Measurements from ENCODE around the gene UBE3A. TPM values are rescaled to one million over a fixed set of nuclear protein-coding genes. Genes with fewer than 3 reads are reported as not detected.
"Not testable (repeated sequence)": the region's sequence is repeated elsewhere in the genome, so short reads cannot be mapped to it uniquely, and the experiment has no call there.

The UBE3A gene
- total RNA-seq, 1 experiment from 2014 or later, result 39.3 TPM

- intact Hi-C loops (cut with micrococcal nuclease; ENCODE audit: unreplicated experiment), result no loop called here
- TF ChIP-seq, protein P1, sequence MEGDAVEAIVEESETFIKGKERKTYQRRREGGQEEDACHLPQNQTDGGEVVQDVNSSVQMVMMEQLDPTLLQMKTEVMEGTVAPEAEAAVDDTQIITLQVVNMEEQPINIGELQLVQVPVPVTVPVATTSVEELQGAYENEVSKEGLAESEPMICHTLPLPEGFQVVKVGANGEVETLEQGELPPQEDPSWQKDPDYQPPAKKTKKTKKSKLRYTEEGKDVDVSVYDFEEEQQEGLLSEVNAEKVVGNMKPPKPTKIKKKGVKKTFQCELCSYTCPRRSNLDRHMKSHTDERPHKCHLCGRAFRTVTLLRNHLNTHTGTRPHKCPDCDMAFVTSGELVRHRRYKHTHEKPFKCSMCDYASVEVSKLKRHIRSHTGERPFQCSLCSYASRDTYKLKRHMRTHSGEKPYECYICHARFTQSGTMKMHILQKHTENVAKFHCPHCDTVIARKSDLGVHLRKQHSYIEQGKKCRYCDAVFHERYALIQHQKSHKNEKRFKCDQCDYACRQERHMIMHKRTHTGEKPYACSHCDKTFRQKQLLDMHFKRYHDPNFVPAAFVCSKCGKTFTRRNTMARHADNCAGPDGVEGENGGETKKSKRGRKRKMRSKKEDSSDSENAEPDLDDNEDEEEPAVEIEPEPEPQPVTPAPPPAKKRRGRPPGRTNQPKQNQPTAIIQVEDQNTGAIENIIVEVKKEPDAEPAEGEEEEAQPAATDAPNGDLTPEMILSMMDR (IDR thresholded peaks at IDR 0.05; ENCODE audit: unreplicated experiment), result no peak
- no peak overlapping the region for H3K27ac Mint-ChIP-seq (ENCODE audit: unreplicated experiment)
These were observed 16.4 kb upstream of the UBE3A start for GRCh38 chr15:25455226-25455625.

DNA sequence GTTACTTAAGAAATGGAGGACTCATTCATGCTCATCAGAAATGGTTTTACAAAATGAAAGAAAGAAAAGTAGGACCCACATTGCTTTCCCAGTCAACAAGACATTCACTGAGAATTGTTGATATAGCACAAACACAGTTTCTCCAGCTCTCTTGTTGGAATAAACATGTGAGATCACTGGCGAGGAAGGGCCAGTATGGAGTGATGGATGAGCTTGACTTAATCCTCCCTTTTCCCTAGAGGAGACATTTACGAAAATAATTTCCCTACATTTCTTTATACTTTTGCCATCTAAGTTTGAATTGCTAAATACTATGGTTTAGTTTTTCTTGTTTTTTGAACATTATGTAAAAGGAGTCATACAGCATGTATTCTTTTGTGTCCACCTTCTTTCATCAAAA is 15.9 kb upstream of the UBE3A start:
- no peaks in the 10 kb centered on the region for H3K4me1 Mint-ChIP-seq (ENCODE audit: low read depth, unreplicated experiment)
- no peak for DNase-seq
- CTCF ChIA-PET, result no interaction called here

More at GRCh38 chr15:25455226-25455625, 16.4 kb upstream of the UBE3A start:
- H3K4me3 Mint-ChIP-seq (ENCODE audit: low read depth, unreplicated experiment), result no peak overlapping the region
- no TSS peak for BruUV-seq (replicated peaks)
- no peaks in the 10 kb centered on the region for H3K9me3 Mint-ChIP-seq (ENCODE audit: low read depth, unreplicated experiment)
- H3K36me3 Mint-ChIP-seq (ENCODE audit: insufficient read depth, unreplicated experiment), result no peaks in the 10 kb centered on the region
- H3K4me1 Mint-ChIP-seq (ENCODE audit: low read depth, unreplicated experiment), result no peaks in the 10 kb centered on the region
- no peaks in the 10 kb centered on the region for H3K27me3 Mint-ChIP-seq (ENCODE audit: unreplicated experiment)
- CTCF ChIA-PET, result no interaction called here
- no peak for DNase-seq

DNA sequence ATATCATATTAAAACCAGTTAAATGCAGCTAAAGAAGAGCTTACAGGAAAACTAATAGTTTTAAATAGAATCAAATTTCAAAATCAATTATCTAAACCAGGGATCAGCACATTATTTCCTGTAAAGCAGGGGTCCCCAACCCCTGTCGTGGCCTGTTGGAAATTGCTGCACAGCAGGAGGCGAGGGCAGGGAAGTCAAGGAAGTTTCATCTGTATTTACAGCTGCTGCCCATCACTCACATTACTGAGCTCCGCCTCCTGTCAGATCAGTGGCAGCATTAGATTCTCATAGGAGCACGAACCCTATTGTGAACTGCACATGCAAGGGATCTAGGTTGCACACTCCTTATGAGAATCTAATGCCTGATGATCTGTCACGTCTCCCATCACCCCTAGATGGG is 14.4 kb upstream of the UBE3A start:
- intact Hi-C loops (cut with micrococcal nuclease; ENCODE audit: unreplicated experiment); H3K36me3 Mint-ChIP-seq (ENCODE audit: insufficient read depth, unreplicated experiment); DNase-seq; H3K4me1 Mint-ChIP-seq (ENCODE audit: low read depth, unreplicated experiment); H3K27me3 Mint-ChIP-seq (ENCODE audit: unreplicated experiment); BruUV-seq (replicated peaks); H3K27ac Mint-ChIP-seq (ENCODE audit: unreplicated experiment); H3K9me3 Mint-ChIP-seq (ENCODE audit: low read depth, unreplicated experiment); CTCF ChIA-PET; H3K4me3 Mint-ChIP-seq (ENCODE audit: low read depth, unreplicated experiment): not testable (repeated sequence)

More for the DNA sequence above, 15.9 kb upstream of the UBE3A start:
- TF ChIP-seq, protein P1 (IDR thresholded peaks at IDR 0.05; ENCODE audit: unreplicated experiment), result no peak
- intact Hi-C loops (cut with micrococcal nuclease; ENCODE audit: unreplicated experiment), result no loop called here
- Mint-ChIP-seq H3K9me3 (ENCODE audit: low read depth, unreplicated experiment) (no peaks in the 10 kb centered on the region), H3K27me3 (ENCODE audit: unreplicated experiment) (no peaks in the 10 kb centered on the region), H3K4me3 (ENCODE audit: low read depth, unreplicated experiment) (no peak overlapping the region), H3K36me3 (ENCODE audit: insufficient read depth, unreplicated experiment) (no peaks in the 10 kb centered on the region), H3K27ac (ENCODE audit: unreplicated experiment) (no peak overlapping the region)
- BruUV-seq (replicated peaks), result no TSS peak

- CTCF ChIA-PET, result no interaction called here
- H3K27ac Mint-ChIP-seq (ENCODE audit: unreplicated experiment), result no peak overlapping the region
- peaks cover 2% of the 10 kb centered on the region for H3K9me3 Mint-ChIP-seq (ENCODE audit: low read depth, unreplicated experiment)
- H3K4me3 Mint-ChIP-seq (ENCODE audit: low read depth, unreplicated experiment), result no peak overlapping the region
- BruUV-seq (replicated peaks), result no TSS peak
- intact Hi-C loops (cut with micrococcal nuclease; ENCODE audit: unreplicated experiment), result no loop called here
- H3K27me3 Mint-ChIP-seq (ENCODE audit: unreplicated experiment), result no peaks in the 10 kb centered on the region
- H3K36me3 Mint-ChIP-seq (ENCODE audit: insufficient read depth, unreplicated experiment), result no peaks in the 10 kb centered on the region
- no peak for DNase-seq
- no peaks in the 10 kb centered on the region for H3K4me1 Mint-ChIP-seq (ENCODE audit: low read depth, unreplicated experiment)
- TF ChIP-seq, protein P1 (IDR thresholded peaks at IDR 0.05; ENCODE audit: unreplicated experiment), result no peak
These were observed 12.7 kb upstream of the UBE3A start for GRCh38 chr15:25451501-25451900.

DNA sequence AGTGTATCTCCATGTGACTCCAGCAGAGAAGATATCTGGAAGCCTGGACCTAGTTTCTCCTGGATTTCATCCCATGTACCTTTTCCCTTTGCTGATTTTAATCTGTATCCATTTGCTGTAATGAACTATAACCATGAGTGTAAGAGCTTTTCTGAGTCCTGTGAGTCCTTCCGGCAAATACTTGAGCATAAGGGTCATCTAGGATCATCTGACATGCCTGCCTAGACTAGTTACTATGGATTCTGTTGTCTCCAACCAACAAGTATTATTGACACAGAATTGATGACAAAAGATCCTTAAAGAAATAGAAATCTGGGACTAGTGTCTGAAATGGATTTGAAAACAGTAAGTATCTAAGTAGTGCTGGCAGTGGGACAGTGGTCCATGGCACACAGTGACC is 11.3 kb upstream of the UBE3A start:
- Mint-ChIP-seq H3K4me3 (ENCODE audit: low read depth, unreplicated experiment) (no peak overlapping the region), H3K9me3 (ENCODE audit: low read depth, unreplicated experiment) (peaks cover 2% of the 10 kb centered on the region), H3K27me3 (ENCODE audit: unreplicated experiment) (no peaks in the 10 kb centered on the region), H3K36me3 (ENCODE audit: insufficient read depth, unreplicated experiment) (no peaks in the 10 kb centered on the region), H3K4me1 (ENCODE audit: low read depth, unreplicated experiment) (no peaks in the 10 kb centered on the region), H3K27ac (ENCODE audit: unreplicated experiment) (no peak overlapping the region)
- DNase-seq, result no peak
- CTCF ChIA-PET, result no interaction called here
- TF ChIP-seq, protein P1 (IDR thresholded peaks at IDR 0.05; ENCODE audit: unreplicated experiment), result no peak
- intact Hi-C loops (cut with micrococcal nuclease; ENCODE audit: unreplicated experiment), result no loop called here
- BruUV-seq (replicated peaks), result no TSS peak
